AG09319 (cell line): ENCODE results near the gene PRDM16.

Experiments used
- DNase-seq: peaks from one replicate; pipeline ENCODE4 v3.0.0-alpha.2; 2010; ENCODE audit warnings: low read depth; ENCODE audit errors: extremely low read depth
- TF ChIP-seq, protein P1 (sequence below): IDR thresholded peaks from 2 replicates; pipeline ENCODE4 v1.5.1; 2011; ENCODE audit warnings: low read depth, mild to moderate bottlenecking, inconsistent platforms, low read length, moderate library complexity

PRDM16 gene

DNA sequence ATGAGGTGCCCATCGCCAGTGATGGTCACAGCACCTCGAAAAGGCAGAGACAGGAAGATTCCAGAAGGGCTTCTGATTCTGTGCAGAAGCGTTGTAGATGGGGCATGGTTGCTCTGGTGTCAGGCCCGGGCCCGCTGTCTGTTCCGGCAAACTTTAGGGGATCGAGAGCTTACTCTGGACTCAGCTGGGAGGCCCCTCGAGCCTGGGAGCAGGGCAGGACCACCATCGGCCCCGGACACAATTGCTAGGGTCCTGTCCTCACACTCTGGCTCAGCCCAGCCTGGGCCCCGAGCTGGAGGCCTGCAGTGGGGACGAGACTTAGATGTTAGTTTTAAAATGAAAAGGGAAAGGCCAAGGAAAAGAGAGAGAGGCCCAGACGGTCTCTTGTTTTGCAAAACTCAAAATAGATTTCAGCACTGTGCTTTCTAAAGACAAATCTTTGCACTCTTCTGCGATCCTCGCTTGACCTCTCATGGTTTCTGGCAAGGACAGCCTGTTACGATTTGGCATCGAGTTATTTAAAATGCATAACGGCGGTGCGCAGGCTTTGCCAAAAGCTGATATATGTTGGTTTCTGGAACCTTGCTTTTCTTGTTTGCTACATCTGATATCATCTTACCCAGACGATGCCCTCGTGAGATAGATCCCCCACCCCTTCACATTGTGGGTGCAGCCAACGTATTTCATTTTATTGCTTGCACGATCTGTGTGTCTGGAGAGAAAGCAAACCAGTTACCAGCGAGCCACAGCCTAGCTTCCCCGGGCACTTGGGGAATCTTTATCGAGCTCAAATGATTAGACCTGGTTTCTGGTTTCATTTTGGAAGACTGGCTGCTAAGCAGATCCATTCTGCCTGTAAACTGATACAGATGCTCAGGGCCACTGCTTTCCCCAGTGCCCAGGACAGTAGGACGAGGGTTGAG, 58.0 kb downstream of the PRDM16 start:
- TF ChIP-seq, protein P1, sequence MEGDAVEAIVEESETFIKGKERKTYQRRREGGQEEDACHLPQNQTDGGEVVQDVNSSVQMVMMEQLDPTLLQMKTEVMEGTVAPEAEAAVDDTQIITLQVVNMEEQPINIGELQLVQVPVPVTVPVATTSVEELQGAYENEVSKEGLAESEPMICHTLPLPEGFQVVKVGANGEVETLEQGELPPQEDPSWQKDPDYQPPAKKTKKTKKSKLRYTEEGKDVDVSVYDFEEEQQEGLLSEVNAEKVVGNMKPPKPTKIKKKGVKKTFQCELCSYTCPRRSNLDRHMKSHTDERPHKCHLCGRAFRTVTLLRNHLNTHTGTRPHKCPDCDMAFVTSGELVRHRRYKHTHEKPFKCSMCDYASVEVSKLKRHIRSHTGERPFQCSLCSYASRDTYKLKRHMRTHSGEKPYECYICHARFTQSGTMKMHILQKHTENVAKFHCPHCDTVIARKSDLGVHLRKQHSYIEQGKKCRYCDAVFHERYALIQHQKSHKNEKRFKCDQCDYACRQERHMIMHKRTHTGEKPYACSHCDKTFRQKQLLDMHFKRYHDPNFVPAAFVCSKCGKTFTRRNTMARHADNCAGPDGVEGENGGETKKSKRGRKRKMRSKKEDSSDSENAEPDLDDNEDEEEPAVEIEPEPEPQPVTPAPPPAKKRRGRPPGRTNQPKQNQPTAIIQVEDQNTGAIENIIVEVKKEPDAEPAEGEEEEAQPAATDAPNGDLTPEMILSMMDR: no peak
- DNase-seq: no peak

DNA sequence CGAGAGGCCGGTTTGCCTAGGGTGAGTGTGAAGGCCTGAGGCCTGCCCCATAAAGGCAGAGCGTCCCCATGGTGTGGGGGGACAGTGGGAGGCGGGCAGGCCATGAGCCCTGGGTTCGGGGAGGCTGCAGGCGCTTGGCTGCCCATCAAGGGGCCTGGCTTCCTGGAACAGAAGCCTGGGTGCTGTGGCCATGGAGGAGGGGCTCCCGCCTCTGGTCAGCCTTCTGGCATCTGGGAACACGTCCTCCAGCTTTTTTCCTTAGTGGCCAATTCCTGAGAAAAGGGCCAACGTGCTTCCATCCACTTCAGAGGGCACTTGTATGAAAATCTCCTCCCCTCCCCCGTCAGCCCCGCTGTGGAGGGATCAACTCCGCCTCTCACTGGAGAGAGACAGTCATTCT, 58.7 kb downstream of the PRDM16 start:
- DNase-seq: no peak
- TF ChIP-seq, protein P1: no peak

DNA sequence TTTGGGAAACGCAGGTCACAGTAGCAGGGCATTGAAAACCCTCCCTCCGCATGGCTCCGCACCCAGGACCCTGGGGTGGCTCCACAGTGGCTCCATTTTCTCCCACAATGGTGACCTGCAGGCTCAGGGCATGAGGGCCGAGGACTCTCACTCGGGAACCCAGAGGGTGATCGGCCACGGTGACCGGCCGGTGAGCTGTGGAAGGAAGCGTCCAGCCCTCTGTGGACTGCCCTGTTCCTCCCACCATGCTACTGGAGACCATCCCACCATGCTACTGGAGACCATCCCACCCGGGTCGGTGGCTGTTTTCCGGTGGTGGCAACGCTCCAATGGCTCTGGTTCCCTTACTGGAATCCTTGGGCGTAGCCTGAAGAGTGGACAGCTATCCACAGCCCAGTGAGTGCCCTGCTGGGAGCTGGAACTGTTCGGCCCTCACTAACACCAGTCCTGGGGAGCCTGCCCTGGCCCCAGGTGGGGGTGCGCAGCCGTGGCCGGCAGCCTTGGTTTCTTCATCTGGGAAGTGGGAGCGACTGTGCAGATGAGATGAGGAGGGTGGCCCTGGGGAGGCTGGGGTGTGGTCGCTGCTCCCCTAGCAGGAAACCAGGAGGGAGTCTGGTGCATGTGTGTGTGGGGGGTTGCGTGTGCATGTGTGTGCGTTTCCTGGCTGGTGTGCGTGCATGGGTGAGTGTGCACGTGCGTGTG, 59.6 kb downstream of the PRDM16 start:
- TF ChIP-seq, protein P1: no peak
- no peak for DNase-seq

DNA sequence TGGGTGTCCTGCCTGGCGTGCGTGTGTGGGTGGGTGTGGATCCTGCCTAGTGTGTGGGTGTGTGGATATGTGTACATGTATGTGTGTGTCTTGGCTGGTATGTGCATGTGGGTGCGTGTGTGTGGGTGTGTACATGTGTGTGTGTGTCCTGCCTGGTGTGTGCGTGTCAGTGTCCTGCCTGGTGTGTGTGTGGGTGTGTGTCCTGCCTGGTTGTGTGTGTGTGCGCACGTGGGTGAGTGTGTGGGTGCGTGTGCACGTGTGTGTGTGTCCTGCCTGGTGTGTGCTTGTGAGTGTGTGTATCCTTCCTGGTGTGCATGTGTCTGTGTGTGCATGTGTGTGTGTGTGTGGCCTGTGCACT, 60.1 kb downstream of the PRDM16 start:
- DNase-seq: no peak
- TF ChIP-seq, protein P1: no peak

DNA sequence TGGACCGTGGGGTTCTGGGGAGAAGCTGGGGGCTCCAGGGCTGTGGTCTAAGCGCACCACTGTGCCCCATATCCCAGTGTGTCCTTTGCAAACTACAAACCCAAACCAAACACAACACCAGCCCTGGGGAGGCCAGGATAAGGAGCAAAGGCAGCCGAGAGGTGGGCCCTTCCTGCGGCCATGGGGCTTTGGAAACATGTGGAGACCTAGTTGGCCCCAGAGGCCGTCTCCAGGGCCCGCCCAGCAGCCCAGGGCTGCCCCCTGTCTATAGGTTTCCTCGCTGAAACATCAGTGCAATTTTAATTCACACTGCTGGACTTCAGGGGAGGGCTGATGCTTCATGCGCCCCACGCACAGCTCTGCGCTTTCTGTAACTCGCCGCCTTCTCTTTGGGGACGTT, 61.3 kb downstream of the PRDM16 start:
- DNase-seq: no peak
- TF ChIP-seq, protein P1: no peak

DNA sequence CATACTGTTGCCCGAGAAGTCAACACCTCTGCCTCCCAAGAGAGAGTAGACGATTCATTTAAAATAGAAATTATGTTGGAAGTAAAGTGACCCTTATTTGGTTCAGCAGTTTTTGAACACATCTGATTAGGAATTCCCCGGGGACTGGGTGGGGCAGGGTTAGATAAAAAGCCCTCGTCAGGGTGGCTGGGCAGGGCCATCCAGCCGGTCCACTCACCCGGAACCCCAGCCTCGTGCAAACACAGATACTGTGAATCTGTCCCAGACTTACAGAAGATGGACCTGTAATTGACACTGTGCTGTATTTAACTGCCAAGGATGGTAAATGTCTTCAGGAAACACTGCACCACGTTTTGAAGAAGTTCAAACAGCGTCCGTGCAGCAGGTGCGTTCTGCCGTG, 63.7 kb downstream of the PRDM16 start:
- DNase-seq: no peak
- TF ChIP-seq, protein P1: no peak

DNA sequence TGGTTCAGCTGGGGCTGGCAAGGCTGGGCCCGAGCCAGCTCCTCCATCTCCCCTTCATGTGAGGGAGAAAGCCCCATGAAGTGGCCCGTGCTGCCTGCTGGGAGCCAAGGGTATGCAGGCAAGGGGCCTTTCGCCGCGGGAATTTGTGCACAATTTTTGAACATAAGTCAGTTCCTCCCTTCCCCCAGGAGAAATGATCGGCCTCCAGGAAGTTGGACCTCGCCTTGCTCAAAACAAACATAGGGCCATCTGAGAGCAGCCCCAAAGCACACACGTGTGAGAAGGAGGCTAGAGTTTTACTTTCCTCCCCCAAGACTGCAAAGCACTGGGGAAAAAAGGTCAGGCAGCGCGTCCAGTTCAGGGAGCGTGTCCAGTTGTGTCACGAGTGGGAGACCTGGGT, 64.7 kb downstream of the PRDM16 start:
- TF ChIP-seq, protein P1: no peak
- no peak for DNase-seq
